Measurements from ENCODE around the gene COQ10B.

DNA sequence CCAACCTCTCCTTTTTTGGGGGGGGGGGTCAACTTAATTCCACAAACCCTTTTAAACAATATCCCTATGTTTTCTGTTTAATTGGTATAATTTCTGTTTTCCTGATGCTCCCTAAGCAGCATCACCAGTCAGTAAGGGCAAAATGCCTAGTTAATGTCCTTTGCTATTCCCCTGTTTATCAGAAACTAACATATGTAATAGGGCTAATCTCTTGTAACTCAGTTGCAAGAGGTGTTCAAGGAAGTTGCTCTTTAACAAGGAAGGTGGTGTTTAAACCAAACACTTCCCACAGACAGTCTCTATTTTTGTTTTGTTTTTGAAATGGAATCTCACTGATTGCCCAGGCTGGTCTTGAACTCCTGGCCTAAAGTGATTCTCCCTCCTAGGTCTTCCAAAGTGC, 6.5 kb upstream of the COQ10B start:
- TF ChIP-seq, protein P1, sequence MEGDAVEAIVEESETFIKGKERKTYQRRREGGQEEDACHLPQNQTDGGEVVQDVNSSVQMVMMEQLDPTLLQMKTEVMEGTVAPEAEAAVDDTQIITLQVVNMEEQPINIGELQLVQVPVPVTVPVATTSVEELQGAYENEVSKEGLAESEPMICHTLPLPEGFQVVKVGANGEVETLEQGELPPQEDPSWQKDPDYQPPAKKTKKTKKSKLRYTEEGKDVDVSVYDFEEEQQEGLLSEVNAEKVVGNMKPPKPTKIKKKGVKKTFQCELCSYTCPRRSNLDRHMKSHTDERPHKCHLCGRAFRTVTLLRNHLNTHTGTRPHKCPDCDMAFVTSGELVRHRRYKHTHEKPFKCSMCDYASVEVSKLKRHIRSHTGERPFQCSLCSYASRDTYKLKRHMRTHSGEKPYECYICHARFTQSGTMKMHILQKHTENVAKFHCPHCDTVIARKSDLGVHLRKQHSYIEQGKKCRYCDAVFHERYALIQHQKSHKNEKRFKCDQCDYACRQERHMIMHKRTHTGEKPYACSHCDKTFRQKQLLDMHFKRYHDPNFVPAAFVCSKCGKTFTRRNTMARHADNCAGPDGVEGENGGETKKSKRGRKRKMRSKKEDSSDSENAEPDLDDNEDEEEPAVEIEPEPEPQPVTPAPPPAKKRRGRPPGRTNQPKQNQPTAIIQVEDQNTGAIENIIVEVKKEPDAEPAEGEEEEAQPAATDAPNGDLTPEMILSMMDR (IDR thresholded peaks at IDR 0.05) = no peak
- TF ChIP-seq POLR2A (IDR thresholded peaks at IDR 0.05) = no peak
